Gastroesophageal sphincter (tissue), 3 donors: ENCODE results near the gene ICE1.

Source experiments
- CTCF ChIP-seq, 4 experiments: fragments of 200-600 bp in 2 of 4; fragments of 450-650 bp in 2 of 4; sonication (generic) in 1 of 4; IDR thresholded peaks; one replicate each; pipeline ENCODE4 v1.5.1; 2017 to 2019; ENCODE audit warnings: antibody characterized with exemption in 4 of 4, mild to moderate bottlenecking in 2 of 4, moderate library complexity in 2 of 4
- EP300 ChIP-seq: sonication (generic); formaldehyde crosslinking; IDR thresholded peaks from one replicate; pipeline ENCODE4 v1.6.1; 2017; ENCODE audit warnings: antibody characterized with exemption, mild to moderate bottlenecking
- POLR2A ChIP-seq, 2 donors: fragments of 450-650 bp; IDR thresholded peaks; one replicate each; pipeline ENCODE4 v1.6.1; 2017; ENCODE audit warnings: antibody characterized with exemption in 2 of 2, mild to moderate bottlenecking in 2 of 2, moderate library complexity in 1 of 2
- POLR2AphosphoS5 ChIP-seq: sonication (generic); formaldehyde crosslinking; IDR thresholded peaks from one replicate; pipeline ENCODE4 v1.6.1; 2017; ENCODE audit warnings: antibody characterized with exemption

GRCh38 chr5:5373351-5373989, 49.0 kb upstream of the ICE1 start:
- no peak for TF ChIP-seq CTCF (IDR thresholded peaks at IDR 0.05)
- TF ChIP-seq EP300 = no peak
- TF ChIP-seq POLR2AphosphoS5 = peak; percentile 28
- TF ChIP-seq POLR2A (IDR thresholded peaks at IDR 0.05) = no peak
